ENCODE measurements around the gene AK1.

AK1 gene

GRCh38 chr9:127854184-127854806 lies 23.2 kb downstream of the AK1 start, which contains the start of gene ENG:
Gene ENG (minus strand): TSS chr9:127854658. CDS start chr9:127854355, 303 bp downstream.
- Histone ChIP-seq H3K27me3 (replicated peaks; ENCODE audit: insufficient read depth, low read length) (peaks cover under 1% of the 10 kb centered on the region; the same call in 1 of the 2 replicates), H3K4me2 (ENCODE audit: low read depth, low read length) (no peak within 1 kb of the TSS), H3K27ac (ENCODE audit: low read length) (no peak within 1 kb of the TSS), H4K20me1 (ENCODE audit: insufficient read depth, low read length) (no peaks in the 10 kb centered on the region), H3K4me1 (ENCODE audit: low read length) (no peaks in the 10 kb centered on the region), H3K36me3 (replicated peaks; ENCODE audit: insufficient read depth, low read length) (no peaks in the 10 kb centered on the region), H3K4me3 (ENCODE audit: low read length) (no peak within 1 kb of the TSS), H3K9me3 (replicated peaks; ENCODE audit: insufficient read depth, low read length) (no peaks in the 10 kb centered on the region), H3K9ac (ENCODE audit: low read length) (no peak within 1 kb of the TSS), H3K9me2 (replicated peaks; ENCODE audit: insufficient read depth, low read length) (no peaks in the 10 kb centered on the region), H2AFZ (ENCODE audit: low read length) (no peak within 1 kb of the TSS), H3F3A (ENCODE audit: insufficient read depth, low read length) (no peaks in the 10 kb centered on the region), H3K79me2 (ENCODE audit: low read length) (no peaks in the 10 kb centered on the region)
- no peak for TF ChIP-seq EZH2phosphoT487 (IDR thresholded peaks at IDR 0.05; ENCODE audit: low read length)
- no peak for TF ChIP-seq EZH2 (optimal IDR thresholded peaks at IDR 0.05; ENCODE audit: low read depth, low read length)
- no peak for TF ChIP-seq CTCF (IDR thresholded peaks at IDR 0.05; ENCODE audit: low read length)
- DNase-seq = no peak

GRCh38 chr9:127853312-127854183 lies 23.9 kb downstream of the AK1 start:
- no peak overlapping the region for H3K27ac ChIP-seq (ENCODE audit: low read length)
- no peak for DNase-seq

GRCh38 chr9:127852829-127853228 lies 24.6 kb downstream of the AK1 start:
- peaks cover 7% of the 10 kb centered on the region; the same call in 1 of the 2 replicates for H3K27me3 ChIP-seq (replicated peaks; ENCODE audit: insufficient read depth, low read length)
- no peaks in the 10 kb centered on the region for H3K36me3 ChIP-seq (replicated peaks; ENCODE audit: insufficient read depth, low read length)
- H3K4me2 ChIP-seq (ENCODE audit: low read depth, low read length) = no peak overlapping the region
- no peaks in the 10 kb centered on the region for H3K4me1 ChIP-seq (ENCODE audit: low read length)
- no peak for DNase-seq
- H3F3A ChIP-seq (ENCODE audit: insufficient read depth, low read length) = no peaks in the 10 kb centered on the region
- H3K9me2 ChIP-seq (replicated peaks; ENCODE audit: insufficient read depth, low read length) = no peaks in the 10 kb centered on the region
- no peaks in the 10 kb centered on the region for H4K20me1 ChIP-seq (ENCODE audit: insufficient read depth, low read length)
- no peak overlapping the region for H3K9ac ChIP-seq (ENCODE audit: low read length)
- TF ChIP-seq EZH2phosphoT487 (IDR thresholded peaks at IDR 0.05; ENCODE audit: low read length) = no peak
- TF ChIP-seq EZH2 (optimal IDR thresholded peaks at IDR 0.05; ENCODE audit: low read depth, low read length) = no peak
- no peak for TF ChIP-seq CTCF (IDR thresholded peaks at IDR 0.05; ENCODE audit: low read length)
- no peaks in the 10 kb centered on the region for H3K79me2 ChIP-seq (ENCODE audit: low read length)
- H3K27ac ChIP-seq (ENCODE audit: low read length) = no peak overlapping the region
- no peak overlapping the region for H3K4me3 ChIP-seq (ENCODE audit: low read length)
- H2AFZ ChIP-seq (ENCODE audit: low read length) = no peak overlapping the region
- H3K9me3 ChIP-seq (replicated peaks; ENCODE audit: insufficient read depth, low read length) = no peaks in the 10 kb centered on the region

More at GRCh38 chr9:127853312-127854183, 23.9 kb downstream of the AK1 start:
- TF ChIP-seq EZH2 (optimal IDR thresholded peaks at IDR 0.05; ENCODE audit: low read depth, low read length) = no peak
- TF ChIP-seq CTCF (IDR thresholded peaks at IDR 0.05; ENCODE audit: low read length) = no peak
- TF ChIP-seq EZH2phosphoT487 (IDR thresholded peaks at IDR 0.05; ENCODE audit: low read length) = no peak
- Histone ChIP-seq H3K36me3 (replicated peaks; ENCODE audit: insufficient read depth, low read length) (no peaks in the 10 kb centered on the region), H3K4me3 (ENCODE audit: low read length) (no peak overlapping the region), H3K4me2 (ENCODE audit: low read depth, low read length) (no peak overlapping the region), H3K4me1 (ENCODE audit: low read length) (no peaks in the 10 kb centered on the region), H2AFZ (ENCODE audit: low read length) (no peak overlapping the region), H3K9me2 (replicated peaks; ENCODE audit: insufficient read depth, low read length) (no peaks in the 10 kb centered on the region), H3F3A (ENCODE audit: insufficient read depth, low read length) (no peaks in the 10 kb centered on the region), H4K20me1 (ENCODE audit: insufficient read depth, low read length) (no peaks in the 10 kb centered on the region), H3K9ac (ENCODE audit: low read length) (no peak overlapping the region), H3K27me3 (replicated peaks; ENCODE audit: insufficient read depth, low read length) (peaks cover 7% of the 10 kb centered on the region; the same call in 1 of the 2 replicates), H3K79me2 (ENCODE audit: low read length) (no peaks in the 10 kb centered on the region), H3K9me3 (replicated peaks; ENCODE audit: insufficient read depth, low read length) (no peaks in the 10 kb centered on the region)
